Tibial artery (tissue), 4 donors: ENCODE measurements around the gene TSC2.
A peak's percentile ranks its signal among the peaks of the same experiment; 100 is the strongest.

Experiments used
- DNase-seq, 2 donors: peaks; one replicate each; pipeline ENCODE4 v3.0.0-alpha.2; 2019
- H3K27ac ChIP-seq, 2 donors: fragments of 200-600 bp; sonication (generic) in 1 of 2; 1 replicate in 1 of 2; 2 replicates in 1 of 2; pipeline ENCODE4 v1.5.1; 2018 to 2019; ENCODE audit warnings: mild to moderate bottlenecking in 1 of 2
- H3K27me3 ChIP-seq, 2 donors: fragments of 200-600 bp; sonication (generic) in 1 of 2; one replicate each; pipeline versions ENCODE4 v1.5.1 to v1.6.0; 2016 to 2019
- H3K36me3 ChIP-seq, 3 donors: fragments of 200-600 bp; sonication (generic) in 2 of 3; one replicate each; pipeline ENCODE4 v1.5.1; 2016 to 2019; ENCODE audit warnings: mild to moderate bottlenecking in 2 of 3
- H3K4me1 ChIP-seq, 4 donors: fragments of 200-600 bp; sonication (generic) in 2 of 4; 1 replicate in 3 of 4; 2 replicates in 1 of 4; pipeline ENCODE4 v1.5.1; 2016 to 2019
- H3K4me3 ChIP-seq, 2 donors: fragments of 200-600 bp; sonication (generic) in 1 of 2; 1 replicate in 1 of 2; 2 replicates in 1 of 2; pipeline ENCODE4 v1.5.1; 2018 to 2019; ENCODE audit warnings: mild to moderate bottlenecking in 2 of 2
- H3K9me3 ChIP-seq, 3 donors: fragments of 200-600 bp; sonication (generic) in 1 of 3; one replicate each; pipeline ENCODE4 v1.5.1; 2016 to 2019
- intact Hi-C: fragments of 100-400 bp; cut with DNase I; formaldehyde crosslinking; loops from one replicate; pipeline ENCODE4 v1.15.0; 2023; ENCODE audit warnings: low total_unique reads
- TF ChIP-seq, protein P1 (sequence below), 2 experiments: fragments of 200-600 bp in 1 of 2; fragments of 450-650 bp in 1 of 2; IDR thresholded peaks; one replicate each; pipeline ENCODE4 v1.5.1; 2017 to 2019; ENCODE audit warnings: antibody characterized with exemption in 2 of 2, mild to moderate bottlenecking in 1 of 2, moderate library complexity in 1 of 2

Gene TSC2

DNA sequence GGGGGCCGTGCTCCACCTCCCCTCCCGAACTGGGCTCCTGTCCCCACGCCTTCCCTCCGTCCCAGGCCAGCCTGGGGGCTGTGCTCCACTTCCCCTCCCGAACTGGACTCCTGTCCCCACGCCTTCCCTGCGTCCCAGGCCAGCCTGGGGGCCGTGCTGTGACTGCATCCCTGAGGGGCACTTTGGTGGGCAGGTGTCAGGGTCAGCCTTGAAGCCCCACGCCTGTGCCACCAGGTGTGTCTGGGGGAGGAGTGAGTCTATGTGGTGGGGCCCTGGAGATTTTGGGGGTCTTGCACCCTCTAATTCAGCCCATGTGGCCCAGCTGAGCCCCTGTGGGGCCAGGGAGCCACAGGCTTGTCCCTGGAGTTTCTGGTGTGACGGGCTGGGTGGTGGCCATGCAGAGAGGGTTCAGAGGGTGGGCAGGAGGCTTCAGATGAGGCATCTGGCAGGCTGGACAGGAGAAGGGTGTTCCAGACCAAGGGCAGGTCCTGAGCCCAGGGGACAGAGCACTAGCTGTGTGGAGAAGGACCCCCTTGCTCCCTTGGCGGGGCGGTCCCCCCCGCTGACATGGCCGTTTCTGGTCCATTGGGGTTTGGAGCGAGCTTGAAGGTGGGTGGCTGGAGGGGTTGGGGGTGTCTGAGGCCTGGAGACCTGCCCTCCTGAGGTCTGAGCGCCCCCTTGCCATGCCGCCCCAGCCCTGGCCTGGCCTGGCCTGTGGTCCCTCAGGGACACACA, 12.9 kb upstream of the TSC2 start:
- intact Hi-C loops = no loop called here
- Histone ChIP-seq H3K4me1 (peaks cover 6 to 94% (median 74%) of the 10 kb centered on the region in 4 donors), H3K4me3 (peak overlapping the region; percentile 28 to 59), H3K9me3 (no peaks in the 10 kb centered on the region), H3K27me3 (no peaks in the 10 kb centered on the region), H3K27ac (peak overlapping the region; percentile 96 to 98), H3K36me3 (peaks cover 0 to 29% (median 15%) of the 10 kb centered on the region in 3 donors)
- DNase-seq = peak in 1 of 2 donors; percentile 71
- TF ChIP-seq, protein P1, sequence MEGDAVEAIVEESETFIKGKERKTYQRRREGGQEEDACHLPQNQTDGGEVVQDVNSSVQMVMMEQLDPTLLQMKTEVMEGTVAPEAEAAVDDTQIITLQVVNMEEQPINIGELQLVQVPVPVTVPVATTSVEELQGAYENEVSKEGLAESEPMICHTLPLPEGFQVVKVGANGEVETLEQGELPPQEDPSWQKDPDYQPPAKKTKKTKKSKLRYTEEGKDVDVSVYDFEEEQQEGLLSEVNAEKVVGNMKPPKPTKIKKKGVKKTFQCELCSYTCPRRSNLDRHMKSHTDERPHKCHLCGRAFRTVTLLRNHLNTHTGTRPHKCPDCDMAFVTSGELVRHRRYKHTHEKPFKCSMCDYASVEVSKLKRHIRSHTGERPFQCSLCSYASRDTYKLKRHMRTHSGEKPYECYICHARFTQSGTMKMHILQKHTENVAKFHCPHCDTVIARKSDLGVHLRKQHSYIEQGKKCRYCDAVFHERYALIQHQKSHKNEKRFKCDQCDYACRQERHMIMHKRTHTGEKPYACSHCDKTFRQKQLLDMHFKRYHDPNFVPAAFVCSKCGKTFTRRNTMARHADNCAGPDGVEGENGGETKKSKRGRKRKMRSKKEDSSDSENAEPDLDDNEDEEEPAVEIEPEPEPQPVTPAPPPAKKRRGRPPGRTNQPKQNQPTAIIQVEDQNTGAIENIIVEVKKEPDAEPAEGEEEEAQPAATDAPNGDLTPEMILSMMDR (IDR thresholded peaks at IDR 0.05) = no peak

DNA sequence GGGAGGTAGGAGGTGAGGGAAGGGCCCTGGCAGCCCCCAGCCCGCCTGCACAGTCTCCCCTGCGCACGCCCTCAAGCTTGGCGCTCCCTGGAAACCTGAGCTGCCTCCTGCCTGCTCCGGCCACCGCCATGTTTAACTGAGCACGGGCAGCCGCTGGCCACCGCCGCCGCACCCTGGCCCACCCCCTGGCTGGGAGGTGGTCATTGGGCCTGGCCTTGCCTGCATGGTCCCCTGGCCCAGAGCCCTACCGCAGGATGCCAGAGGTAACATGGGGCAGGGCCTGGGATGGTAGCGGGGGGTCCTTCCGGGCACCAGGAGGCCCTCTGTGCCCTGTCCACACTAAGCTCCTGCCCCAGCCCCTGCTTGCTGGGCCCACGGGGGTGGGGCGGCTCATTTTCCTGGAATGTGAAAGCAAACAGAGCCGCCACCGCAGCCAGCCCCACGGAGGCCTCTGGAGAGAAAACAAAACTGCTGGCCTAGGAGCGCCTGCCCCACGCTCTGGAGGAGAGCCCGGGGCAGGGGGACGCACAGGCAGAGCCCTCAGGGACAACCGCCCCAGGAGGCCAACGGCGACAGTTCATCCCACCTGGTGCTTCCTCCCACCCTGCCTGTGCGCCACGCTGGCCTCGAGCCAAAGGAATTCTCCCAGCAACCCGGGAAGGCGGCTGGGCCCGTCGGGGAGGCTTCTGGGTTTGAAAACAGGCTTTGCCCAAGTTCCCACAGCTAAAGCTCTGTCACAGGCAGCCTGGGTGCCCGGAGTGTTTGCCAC, 12.2 kb upstream of the TSC2 start:
- peak overlapping the region; percentile 96 to 98 for H3K27ac ChIP-seq
- peak; percentile 73 to 90 for DNase-seq
- TF ChIP-seq, protein P1 (IDR thresholded peaks at IDR 0.05) = no peak
- H3K9me3 ChIP-seq = no peaks in the 10 kb centered on the region
- peak overlapping the region; percentile 28 to 59 for H3K4me3 ChIP-seq
- peaks cover 6 to 94% (median 78%) of the 10 kb centered on the region in 4 donors for H3K4me1 ChIP-seq
- no peaks in the 10 kb centered on the region for H3K27me3 ChIP-seq
- peaks cover 0 to 24% (median 15%) of the 10 kb centered on the region in 3 donors for H3K36me3 ChIP-seq
- intact Hi-C loops = no loop called here

DNA sequence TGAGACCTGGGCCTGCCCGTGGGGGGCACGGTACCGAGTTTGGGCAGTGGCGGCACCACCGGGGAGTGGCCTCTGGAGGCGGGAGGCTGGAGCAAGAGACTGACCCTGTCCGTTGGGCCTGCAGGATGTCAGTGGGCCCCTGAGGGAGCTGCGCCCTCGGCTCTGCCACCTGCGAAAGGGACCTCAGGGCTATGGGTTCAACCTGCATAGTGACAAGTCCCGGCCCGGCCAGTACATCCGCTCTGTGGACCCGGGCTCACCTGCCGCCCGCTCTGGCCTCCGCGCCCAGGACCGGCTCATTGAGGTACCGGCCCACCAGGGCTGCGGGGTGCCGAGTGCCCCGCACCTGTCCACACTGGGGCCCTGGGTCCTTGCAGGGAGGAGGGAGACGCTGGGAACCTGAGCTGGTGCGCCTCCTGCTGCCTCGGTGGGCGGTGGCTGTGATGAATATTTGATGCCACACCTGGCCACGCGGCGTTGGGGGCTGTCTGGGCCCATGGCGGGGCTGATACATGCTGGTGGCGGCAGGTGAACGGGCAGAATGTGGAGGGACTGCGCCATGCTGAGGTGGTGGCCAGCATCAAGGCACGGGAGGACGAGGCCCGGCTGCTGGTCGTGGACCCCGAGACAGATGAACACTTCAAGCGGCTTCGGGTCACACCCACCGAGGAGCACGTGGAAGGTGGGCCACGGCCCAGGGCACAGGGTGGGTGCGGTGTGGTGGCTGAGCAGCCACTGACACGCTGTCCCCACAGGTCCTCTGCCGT, 11.4 kb upstream of the TSC2 start:
- Histone ChIP-seq H3K4me3 (peak overlapping the region; percentile 28 to 59), H3K36me3 (peaks cover 0 to 24% (median 15%) of the 10 kb centered on the region in 3 donors), H3K4me1 (peaks cover 6 to 92% (median 75%) of the 10 kb centered on the region in 4 donors), H3K27ac (peak overlapping the region; percentile 96 to 98), H3K27me3 (no peaks in the 10 kb centered on the region), H3K9me3 (no peaks in the 10 kb centered on the region)
- DNase-seq = no peak
- intact Hi-C loops = no loop called here
- TF ChIP-seq, protein P1 (IDR thresholded peaks at IDR 0.05) = no peak

DNA sequence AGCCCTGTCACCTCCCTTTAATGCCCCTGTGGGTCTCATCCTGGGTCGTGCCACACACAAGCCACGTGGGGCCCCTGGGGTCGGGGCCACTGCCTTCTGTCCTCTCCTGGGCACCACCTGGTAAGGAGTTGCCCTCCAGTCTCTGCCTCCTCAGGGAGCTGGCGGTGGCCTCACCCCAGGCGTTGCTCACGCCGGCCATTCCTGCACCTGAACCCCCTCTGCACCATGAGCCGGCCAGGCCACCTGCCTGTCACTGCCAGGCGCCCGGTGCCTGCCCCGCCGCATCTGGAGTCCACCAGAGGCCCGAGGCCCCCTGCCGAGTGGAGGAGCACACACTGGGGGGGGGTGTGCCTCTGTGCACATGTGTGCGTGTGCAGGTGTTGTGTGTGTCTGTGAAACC, 10.7 kb upstream of the TSC2 start:
- no peak for DNase-seq
- Histone ChIP-seq H3K4me3 (no peak overlapping the region), H3K9me3 (no peaks in the 10 kb centered on the region), H3K36me3 (peaks cover 0 to 24% (median 15%) of the 10 kb centered on the region in 3 donors), H3K4me1 (peaks cover 6 to 88% (median 74%) of the 10 kb centered on the region in 4 donors), H3K27me3 (no peaks in the 10 kb centered on the region), H3K27ac (peak overlapping the region; percentile 96 to 98)
- TF ChIP-seq, protein P1 (IDR thresholded peaks at IDR 0.05) = no peak
- intact Hi-C loops = no loop called here

DNA sequence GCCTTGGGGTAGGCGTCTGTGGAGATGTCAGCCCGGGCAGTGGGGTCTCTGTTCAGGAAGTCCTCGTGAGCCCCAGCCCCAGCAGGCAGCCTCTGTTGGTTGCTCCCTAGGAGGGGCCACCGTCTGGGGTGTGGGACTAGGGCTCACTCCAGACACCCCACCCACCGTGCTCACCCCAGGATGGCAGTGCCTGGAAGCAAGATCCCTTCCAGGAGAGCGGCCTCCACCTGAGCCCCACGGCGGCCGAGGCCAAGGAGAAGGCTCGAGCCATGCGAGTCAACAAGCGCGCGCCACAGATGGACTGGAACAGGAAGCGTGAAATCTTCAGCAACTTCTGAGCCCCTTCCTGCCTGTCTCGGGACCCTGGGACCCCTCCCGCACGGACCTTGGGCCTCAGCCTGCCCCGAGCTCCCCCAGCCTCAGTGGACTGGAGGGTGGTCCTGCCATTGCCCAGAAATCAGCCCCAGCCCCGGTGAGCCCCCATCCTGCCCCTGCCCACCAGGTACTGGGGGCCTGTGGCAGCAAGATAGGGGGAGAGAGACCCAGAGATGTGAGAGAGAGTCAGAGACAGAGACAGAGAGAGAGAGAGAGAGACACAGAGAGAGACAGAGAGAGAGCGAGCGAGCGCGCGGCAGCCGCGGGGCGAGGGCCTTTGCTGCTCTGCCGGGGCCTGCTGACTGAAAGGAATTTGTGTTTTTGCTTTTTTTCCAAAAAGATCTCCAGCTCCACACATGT, 10.0 kb upstream of the TSC2 start:
- no peak for DNase-seq
- Histone ChIP-seq H3K9me3 (no peaks in the 10 kb centered on the region), H3K4me3 (no peak overlapping the region), H3K36me3 (peaks cover 0 to 24% (median 15%) of the 10 kb centered on the region in 3 donors), H3K27ac (peak overlapping the region; percentile 96 to 98), H3K4me1 (peaks cover 6 to 83% (median 68%) of the 10 kb centered on the region in 4 donors), H3K27me3 (no peaks in the 10 kb centered on the region)
- intact Hi-C loops = no loop called here
- TF ChIP-seq, protein P1 (IDR thresholded peaks at IDR 0.05) = no peak
